ENCODE measurements around the gene DLEU7.

GRCh38 chr13:50889317-50889716 lies 45.8 kb upstream of the DLEU7 start:
- no peak for TF ChIP-seq CTCF (IDR thresholded peaks at IDR 0.05)
- TF ChIP-seq EZH2 (IDR thresholded peaks at IDR 0.05; ENCODE audit: borderline replicate concordance, insufficient read depth, low read depth, low read length, poor library complexity, severe bottlenecking) = no peak
